ENCODE data around the gene CLDN34.

The CLDN34 gene, protein sequence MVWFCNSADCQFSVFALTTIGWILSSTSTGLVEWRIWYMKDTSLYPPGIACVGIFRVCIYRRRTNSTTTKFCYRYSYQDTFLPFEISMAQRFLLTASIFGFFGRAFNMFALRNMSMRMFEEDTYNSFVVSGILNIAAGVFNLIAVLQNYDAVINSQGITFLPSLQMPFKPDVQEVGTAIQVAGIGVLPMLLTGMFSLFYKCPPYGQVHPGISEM

GRCh38 chrX:9966775-9967408, at the start of gene CLDN34:
Gene CLDN34 (plus strand): TSS chrX:9967358. CDS start chrX:9967358, 0 bp downstream.
- no peak for DNase-seq (ENCODE audit: low read depth in 1 of 2, low spot score in 1 of 2)

GRCh38 chrX:9917861-9918260, 49.3 kb upstream of the CLDN34 start:
- DNase-seq (ENCODE audit: low read depth in 1 of 2, low spot score in 1 of 2): no peak

DNA sequence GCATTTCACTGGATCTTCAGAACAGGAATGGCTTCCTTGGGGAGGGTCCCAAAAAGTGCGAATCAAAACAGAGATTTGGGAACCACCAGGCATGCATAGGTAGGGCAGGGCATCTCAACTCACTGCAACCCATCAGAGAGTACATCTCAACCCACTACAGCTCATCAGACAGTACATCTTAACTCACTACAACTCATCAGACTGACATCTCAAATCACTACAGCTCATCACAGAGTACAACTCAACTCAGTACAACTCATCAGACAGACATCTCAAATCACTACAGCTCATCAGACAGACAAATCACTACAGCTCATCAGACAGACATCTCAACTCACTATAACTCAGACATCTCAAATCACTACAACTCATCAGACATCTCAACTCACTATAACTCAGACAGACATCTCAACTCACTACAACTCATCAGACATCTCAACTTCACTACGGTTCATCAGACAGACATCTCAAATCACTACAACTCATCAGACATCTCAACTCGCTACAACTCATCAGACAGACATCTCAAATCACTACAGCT, 47.5 kb upstream of the CLDN34 start:
- DNase-seq (ENCODE audit: low read depth in 1 of 2, low spot score in 1 of 2): no peak

DNA sequence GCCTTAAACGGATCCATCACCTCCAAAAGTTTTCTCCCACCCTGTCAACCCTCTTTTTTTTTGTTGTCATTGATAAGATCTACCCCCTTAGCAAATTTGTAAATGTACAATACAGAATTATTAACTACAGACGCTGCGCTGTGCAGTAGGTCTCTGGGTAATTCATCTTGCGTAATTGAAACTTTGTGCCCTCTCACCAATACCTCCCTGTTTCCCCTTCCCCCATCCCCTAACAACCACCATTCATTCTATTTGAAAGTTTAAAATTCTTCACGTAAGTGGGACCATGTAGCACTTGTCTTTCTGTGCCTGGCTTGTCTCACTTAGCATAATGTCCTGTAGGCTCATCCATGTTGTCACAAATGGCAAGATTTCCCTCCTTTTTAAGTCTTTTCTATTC, 45.8 kb upstream of the CLDN34 start:
- no peak for DNase-seq (ENCODE audit: low read depth in 1 of 2, low spot score in 1 of 2)

- DNase-seq (ENCODE audit: low read depth in 1 of 2, low spot score in 1 of 2): no peak
Measured at GRCh38 chrX:9923357-9923756, 43.8 kb upstream of the CLDN34 start.

DNA sequence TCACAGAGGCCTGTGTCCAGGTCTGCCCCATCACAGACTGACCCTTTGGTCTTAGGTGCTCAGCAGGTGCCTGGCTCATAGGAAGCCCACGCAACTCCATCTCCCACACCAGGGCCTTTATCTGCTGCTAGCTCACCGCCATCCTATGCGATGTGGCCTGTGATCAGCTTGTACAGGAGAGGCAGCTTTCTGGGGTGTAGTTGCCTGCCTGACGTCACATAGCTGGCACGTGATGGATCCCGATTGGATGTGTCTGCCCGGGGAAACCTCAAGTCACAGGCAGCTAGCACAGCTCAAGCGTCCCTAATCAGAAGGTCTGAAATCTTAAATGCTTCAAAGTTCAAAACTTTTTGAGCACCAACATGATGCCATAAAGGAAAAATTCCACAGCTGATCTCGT, 41.2 kb upstream of the CLDN34 start:
- DNase-seq (ENCODE audit: low read depth in 1 of 2, low spot score in 1 of 2): no peak

DNA sequence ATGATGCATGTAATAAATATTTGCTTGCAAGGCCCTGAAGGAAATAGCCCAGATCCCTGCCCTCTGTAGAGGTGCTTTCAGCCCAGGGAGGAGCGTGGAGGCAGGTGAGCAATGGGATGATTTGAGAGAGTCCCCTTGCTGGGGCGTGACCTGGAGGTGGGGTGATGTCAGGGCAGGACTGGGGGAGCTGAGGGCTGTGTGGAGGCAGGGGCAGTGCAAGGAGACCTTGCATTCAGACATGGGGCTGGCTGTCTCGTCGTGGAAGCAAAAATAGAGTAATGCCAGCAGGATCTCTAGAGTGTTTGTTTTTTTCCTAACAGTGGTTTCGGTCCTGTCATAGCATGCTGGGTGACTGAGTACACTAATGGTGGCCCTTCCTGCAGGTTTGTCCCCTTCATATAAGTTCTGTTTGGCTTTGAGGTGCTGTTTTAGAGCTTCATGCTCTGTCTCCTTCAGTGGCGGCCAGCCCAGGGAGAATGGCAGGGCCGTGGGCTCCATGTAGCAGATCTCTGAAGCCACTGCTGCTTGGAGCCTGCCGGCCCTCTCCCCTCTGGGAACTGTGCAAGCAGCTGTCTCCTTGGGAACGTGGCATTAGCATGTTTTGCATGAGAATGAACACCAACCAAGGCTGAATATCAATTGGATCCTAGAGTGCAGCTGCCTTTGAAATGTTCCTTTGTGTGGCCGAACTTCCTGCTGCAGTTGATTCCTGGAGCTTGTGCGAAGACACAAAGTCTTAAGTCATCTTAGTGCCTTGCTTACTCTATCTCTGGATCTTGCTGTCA, 39.3 kb upstream of the CLDN34 start:
- DNase-seq (ENCODE audit: low read depth in 1 of 2, low spot score in 1 of 2): no peak

DNA sequence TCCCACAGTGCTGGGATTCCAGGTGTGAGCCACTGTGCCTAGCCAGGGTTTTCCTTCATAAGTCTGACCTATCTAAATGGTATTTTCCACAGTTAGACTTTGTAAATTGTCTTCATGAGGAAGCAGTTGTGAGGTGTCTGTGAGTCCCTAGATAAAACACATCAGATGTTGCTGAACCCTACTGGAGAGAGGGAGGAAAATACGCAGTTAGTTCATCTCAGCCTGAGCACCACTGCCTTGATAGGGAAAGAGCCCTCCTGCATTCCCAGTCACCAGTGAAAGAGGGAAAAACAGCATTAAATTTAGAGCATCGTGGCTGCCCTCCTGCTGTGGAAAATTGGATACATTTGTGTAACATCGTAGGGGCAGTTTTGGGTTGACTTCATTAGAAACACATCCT, 31.7 kb upstream of the CLDN34 start:
- DNase-seq (ENCODE audit: low read depth in 1 of 2, low spot score in 1 of 2): no peak

- no peak for DNase-seq (ENCODE audit: low read depth in 1 of 2, low spot score in 1 of 2)
Measured at GRCh38 chrX:9937761-9938160, 29.4 kb upstream of the CLDN34 start.

- DNase-seq (ENCODE audit: low read depth in 1 of 2, low spot score in 1 of 2): no peak
Measured at GRCh38 chrX:9938516-9938915, 28.6 kb upstream of the CLDN34 start.

- no peak for DNase-seq (ENCODE audit: low read depth in 1 of 2, low spot score in 1 of 2)
Measured at GRCh38 chrX:9940421-9940820, 26.7 kb upstream of the CLDN34 start.

DNA sequence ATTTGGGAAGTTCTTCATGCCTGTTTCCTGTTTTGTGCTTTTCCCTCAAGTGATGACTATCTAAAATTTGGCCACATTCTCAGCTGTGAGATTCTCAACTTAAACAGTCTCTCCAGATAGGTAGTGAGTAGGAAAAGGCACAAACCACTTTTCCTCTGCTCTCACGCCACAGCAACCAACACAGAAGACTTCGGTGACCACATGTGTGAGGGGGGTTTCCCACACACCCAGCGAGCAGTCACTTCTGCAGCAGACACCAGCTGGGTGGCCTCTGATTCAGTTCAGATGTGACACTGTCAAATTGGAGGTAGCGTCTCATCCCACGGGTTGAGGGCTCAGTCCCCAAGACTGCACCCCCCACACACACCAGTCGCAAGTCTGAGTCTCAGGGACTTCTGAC, 25.1 kb upstream of the CLDN34 start:
- peak in 1 of 2 donors; percentile 36 for DNase-seq (ENCODE audit: low read depth in 1 of 2, low spot score in 1 of 2)

GRCh38 chrX:9943420-9943819, 23.7 kb upstream of the CLDN34 start:
- DNase-seq (ENCODE audit: low read depth in 1 of 2, low spot score in 1 of 2): no peak

GRCh38 chrX:9947131-9947794, 19.9 kb upstream of the CLDN34 start:
- no peak for DNase-seq (ENCODE audit: low read depth in 1 of 2, low spot score in 1 of 2)

DNA sequence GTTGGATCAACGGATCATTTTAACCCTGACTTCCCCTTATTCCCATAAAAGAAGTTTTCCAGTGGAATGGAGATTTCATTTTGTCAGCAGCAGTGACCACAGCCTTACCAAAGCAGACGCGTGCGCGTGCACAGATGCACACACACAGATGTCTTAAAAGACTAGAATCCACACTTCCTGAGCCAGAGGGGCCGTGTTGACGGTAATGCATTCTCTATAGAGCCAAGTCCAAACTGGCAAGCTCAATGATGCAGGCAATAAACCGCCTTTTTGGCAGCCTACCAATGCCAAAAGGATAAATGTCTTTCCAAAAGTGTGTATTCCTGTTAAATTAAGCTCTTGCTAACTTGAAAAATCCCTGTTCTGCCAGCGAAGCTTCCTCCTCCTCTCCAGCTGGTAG, 18.8 kb upstream of the CLDN34 start:
- no peak for DNase-seq (ENCODE audit: low read depth in 1 of 2, low spot score in 1 of 2)

- DNase-seq (ENCODE audit: low read depth in 1 of 2, low spot score in 1 of 2): no peak
Measured at GRCh38 chrX:9952300-9952699, 14.9 kb upstream of the CLDN34 start.

DNA sequence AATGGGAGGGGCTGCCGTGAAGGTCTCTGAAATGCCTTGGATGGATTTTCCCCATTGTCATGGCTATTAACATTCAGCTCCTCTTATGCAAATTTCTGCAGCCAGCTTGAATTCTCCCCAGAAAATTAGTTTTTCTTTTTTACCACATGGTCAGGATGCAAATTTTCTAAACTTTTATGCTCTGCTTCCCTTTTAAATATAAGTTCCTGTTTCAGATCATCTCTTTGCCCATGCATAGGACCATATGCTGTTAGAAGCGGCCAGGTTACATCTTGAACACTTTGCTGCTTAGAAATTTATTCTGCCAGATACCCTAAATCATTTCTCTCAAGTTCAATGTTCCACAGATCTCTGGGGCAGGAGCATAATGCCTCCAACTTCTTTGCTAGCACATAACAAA, 13.8 kb upstream of the CLDN34 start:
- no peak for DNase-seq (ENCODE audit: low read depth in 1 of 2, low spot score in 1 of 2)

- no peak for DNase-seq (ENCODE audit: low read depth in 1 of 2, low spot score in 1 of 2)
Measured at GRCh38 chrX:9955506-9955905, 11.7 kb upstream of the CLDN34 start.

- DNase-seq (ENCODE audit: low read depth in 1 of 2, low spot score in 1 of 2): no peak
Measured at GRCh38 chrX:9957743-9958142, 9.4 kb upstream of the CLDN34 start.

DNA sequence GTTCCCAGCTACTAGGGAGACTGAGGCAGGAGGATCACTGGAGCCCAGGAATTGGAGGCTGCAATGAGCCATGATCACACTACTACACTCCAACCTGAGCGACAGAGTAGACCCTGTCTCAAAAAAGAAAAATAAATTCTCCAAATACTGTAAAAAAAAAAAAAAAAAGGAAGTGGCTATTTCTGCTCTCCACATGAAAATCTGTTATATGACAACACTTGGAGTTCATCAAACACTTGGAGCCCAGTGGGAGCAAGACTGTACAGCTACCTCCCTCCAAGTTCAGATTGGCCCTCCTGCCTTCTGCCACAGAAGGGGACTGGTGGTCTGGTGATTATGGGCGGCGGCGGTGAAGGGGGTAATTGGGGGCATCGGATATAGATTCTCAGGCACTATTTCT, 9.0 kb upstream of the CLDN34 start:
- DNase-seq (ENCODE audit: low read depth in 1 of 2, low spot score in 1 of 2): no peak

DNA sequence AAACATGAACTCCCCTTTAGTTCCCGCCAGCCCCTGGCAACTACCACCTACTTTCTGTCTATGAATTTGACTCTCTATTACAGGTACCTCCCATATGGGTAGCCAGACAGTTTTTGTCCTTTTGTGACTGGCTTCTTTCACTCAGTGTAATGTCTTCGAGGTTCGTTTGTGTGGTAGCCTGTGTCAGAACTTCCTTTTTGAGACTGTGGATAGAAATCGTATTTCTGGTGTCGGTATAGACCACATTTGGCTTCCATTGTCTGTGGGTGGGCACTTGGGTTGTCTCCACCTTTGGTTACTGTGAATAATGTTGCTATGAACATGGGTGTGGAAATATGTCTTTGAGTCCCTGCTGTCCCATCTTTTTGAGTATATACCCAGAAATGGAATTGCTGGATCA, 5.4 kb upstream of the CLDN34 start:
- DNase-seq (ENCODE audit: low read depth in 1 of 2, low spot score in 1 of 2): no peak

GRCh38 chrX:9977635-9978034, 10.5 kb downstream of the CLDN34 start:
- DNase-seq (ENCODE audit: low read depth in 1 of 2, low spot score in 1 of 2): no peak

Data from activated T-helper 1 cell treated with anti-CD3 and anti-CD28 coated beads, Interleukin-2, amount 50 U/mL, for 16 hours (primary cell).